Urinary bladder (tissue), 4 donors: ENCODE data around the gene C10orf90. TPM values are rescaled to one million over a fixed set of nuclear protein-coding genes. Genes with fewer than 3 reads are reported as not detected.

Experiments used
- DNase-seq: peaks from one replicate; pipeline ENCODE4 v3.0.0-alpha.2; 2015; ENCODE audit errors: extremely low spot score
- H3K27ac ChIP-seq: one replicate; pipeline ENCODE4 v1.5.1; 2013; ENCODE audit warnings: low read depth, mild to moderate bottlenecking, moderate library complexity
- H3K36me3 ChIP-seq: one replicate; pipeline ENCODE4 v1.6.1; 2013; ENCODE audit warnings: mild to moderate bottlenecking, moderate library complexity; ENCODE audit not compliant: insufficient read depth
- H3K4me1 ChIP-seq: one replicate; pipeline ENCODE4 v1.6.1; 2013; ENCODE audit warnings: mild to moderate bottlenecking, moderate library complexity; ENCODE audit not compliant: insufficient read depth
- H3K4me3 ChIP-seq: one replicate; pipeline ENCODE4 v1.5.1; 2013; ENCODE audit warnings: low read depth, low read length
- WGBS: extraction: QIAGEN DNeasy Blood & Tissue Kit; methylation state at CpG from one replicate; pipeline ENCODE4 v1.1.7; 2013; 5-methylcytosine and 5-hydroxymethylcytosine counted together
- polyA plus RNA-seq: library from polyadenylated mRNA; stranded (reverse); fragments of 200-250 nt; gene quantifications from one replicate; pipeline ENCODE4 v1.2.3, GENCODE V29; 2013
- total RNA-seq: library from RNA; depleted of rRNA; stranded (reverse); fragments of >200 nt; gene quantifications from one replicate; pipeline ENCODE4 v1.2.3, GENCODE V29; 2014
- donor health status: healthy with polysubstance abuse.
- donor health status: healthy.

The C10orf90 gene
- total and polyA plus RNA-seq, 2 donors = 0.85 TPM; not detected in 1

DNA sequence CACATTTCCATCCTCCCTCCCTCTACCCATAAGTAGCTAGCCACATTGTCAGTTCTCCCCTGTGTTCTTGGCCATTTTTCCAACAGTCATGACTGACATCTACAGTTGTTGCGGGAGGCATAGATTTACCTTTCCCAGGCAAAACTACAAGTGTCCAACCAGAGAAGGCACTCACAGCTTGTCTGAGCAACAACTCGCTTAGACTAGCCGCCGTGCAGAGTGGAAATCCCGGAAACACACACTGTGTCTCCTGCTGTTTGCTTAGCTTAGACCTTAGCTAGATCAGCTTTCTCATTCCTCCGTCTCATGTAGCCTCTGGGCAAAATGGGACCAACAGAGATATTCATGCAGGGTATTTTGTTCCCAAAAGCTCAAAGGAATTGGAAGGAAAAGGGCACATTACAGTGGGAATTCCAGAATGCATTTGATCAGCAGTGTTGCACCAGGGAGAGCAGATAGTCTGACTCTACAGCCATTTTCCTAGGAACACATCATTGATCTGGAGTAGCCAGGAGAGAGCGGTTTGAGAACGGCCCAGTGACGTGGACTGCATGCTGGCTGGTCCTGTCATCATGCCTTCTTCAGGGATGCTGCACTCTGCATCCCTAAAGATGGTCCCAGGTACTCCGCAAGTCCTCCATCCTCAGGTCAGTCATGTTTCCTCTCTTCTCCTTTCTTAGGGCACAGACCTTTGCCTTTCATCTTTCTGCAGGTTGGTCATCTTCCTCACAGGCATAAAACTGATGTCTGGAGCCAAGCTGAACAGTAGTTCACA is 89.4 kb downstream of the C10orf90 start:
- Histone ChIP-seq H3K27ac (no peak overlapping the region), H3K36me3 (no peaks in the 10 kb centered on the region), H3K4me3 (no peak overlapping the region), H3K4me1 (no peaks in the 10 kb centered on the region)
- DNase-seq = no peak
- WGBS = 90% methylated on average over 10 of the region's 10 CpGs

DNA sequence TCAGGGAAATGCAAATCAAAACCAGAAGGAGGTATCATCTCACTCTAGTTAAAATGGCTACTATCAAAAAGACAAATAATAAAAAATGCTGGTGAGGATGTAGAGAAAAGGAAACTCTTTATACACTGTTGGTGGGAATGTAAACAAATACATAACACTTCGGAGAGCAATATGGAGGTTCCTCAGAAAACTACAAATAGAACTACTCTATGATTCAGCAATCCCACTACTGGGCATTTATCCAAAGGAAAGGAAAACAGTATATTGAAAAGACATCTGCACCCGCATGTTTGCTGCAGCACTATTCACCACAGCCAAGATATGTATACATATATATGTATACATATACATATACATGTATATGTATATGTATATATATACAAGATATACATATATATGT is 94.2 kb downstream of the C10orf90 start:
- Histone ChIP-seq H3K4me3 (no peak overlapping the region), H3K36me3 (no peaks in the 10 kb centered on the region), H3K4me1 (no peaks in the 10 kb centered on the region), H3K27ac (no peak overlapping the region)
- WGBS = 71% methylated on average over 2 of the region's 2 CpGs
- DNase-seq = no peak

DNA sequence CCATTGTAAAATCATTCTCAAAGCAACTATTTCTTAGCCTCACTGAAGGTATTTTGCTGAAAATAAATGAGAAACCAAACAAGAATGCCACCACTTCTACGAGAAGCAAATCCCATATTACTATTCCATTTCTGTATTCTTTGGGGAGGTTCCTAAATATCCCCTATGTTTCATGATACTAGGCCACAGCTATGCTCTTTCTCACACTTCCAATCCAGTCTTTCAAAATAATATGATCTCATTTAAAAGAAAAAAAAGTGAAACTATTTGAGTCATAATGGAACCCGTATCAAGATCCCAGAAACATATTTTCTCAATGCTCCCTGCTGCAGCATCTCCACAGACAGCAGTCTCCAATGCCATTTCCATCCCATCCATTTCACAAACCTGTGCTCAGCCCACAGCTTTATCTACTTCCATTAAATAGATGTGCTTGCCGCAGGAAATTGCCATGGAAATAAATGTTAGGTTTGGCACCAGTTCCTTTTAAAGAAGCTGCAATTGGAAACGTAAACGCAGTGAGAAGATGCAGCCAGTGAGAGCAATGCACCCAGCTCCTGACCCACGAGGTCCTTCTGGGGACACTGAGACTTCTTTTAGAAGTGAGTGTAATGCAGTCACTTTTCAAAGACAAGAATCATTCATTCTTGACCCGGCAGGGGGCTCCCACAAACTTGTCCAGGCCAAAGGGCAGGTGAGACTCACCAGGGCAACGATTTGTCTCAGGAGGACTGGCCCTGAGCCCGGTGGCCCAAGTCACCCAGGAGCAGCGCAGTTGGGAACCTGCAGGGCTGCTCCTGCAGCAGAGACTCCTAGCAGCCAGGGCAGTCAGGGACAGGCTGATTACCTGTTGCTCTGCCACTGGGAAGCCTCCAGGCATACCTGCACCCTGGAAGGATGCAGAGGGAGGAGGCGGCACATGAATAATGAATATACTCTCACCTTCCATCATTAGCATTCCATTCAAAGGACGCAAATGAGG is 99.6 kb downstream of the C10orf90 start:
- no peaks in the 10 kb centered on the region for H3K4me1 ChIP-seq
- no peak for DNase-seq
- no peaks in the 10 kb centered on the region for H3K36me3 ChIP-seq
- no peak overlapping the region for H3K27ac ChIP-seq
- WGBS = 66% methylated on average over 12 of the region's 12 CpGs
- no peak overlapping the region for H3K4me3 ChIP-seq

DNA sequence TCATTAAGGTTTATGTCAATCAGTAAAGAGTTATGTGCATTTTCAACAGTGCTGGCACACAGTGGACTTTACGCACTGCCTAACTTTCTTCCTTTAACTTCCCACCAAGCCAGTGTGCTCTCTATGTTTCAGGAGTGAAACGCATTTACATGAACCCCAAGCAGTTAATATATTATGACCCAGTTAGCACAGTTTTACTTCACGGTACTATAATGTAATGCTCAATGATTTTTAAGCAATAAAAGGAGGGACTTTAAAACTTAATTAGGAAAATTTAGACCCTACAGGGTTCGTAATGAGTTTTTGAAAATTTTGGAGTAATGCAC is 100.3 kb downstream of the C10orf90 start:
- Histone ChIP-seq H3K4me3 (no peak overlapping the region), H3K36me3 (no peaks in the 10 kb centered on the region), H3K27ac (no peak overlapping the region), H3K4me1 (no peaks in the 10 kb centered on the region)
- DNase-seq = no peak
- WGBS = 49% methylated on average over 4 of the region's 4 CpGs

DNA sequence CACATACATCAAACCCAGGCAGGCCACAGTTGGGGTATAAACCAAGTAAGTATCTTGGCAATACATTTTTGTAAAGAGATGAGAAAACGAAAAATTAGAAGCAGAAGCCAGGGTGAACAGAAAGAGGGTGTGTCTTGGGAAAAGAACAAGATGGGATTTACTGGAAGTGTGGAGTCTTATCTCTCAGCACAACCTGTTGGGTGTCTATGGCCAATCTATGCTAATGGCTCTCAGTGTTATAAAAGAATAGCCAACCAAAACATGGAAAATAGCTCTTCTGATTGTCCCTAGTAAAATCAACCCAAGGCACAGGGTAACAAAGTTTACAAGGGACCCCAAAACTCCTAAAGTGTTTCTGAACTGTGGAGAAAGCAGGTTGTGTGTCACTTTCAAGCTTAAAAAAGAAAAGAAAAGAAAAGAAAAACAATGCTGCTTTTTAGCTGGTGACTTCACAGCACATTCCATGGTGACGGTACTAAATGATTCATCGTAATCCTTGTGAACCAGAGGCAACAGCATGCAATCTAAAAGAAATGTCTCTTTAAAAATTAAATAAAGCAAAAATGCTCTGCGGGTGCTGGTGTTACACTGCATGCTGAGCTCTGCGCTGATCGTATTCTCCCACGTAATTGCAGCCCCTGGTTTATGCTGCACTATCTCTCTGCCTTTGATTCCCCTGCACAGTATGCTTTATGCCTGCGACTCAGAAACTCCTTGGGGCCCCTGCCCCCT is 100.8 kb downstream of the C10orf90 start:
- no peaks in the 10 kb centered on the region for H3K4me1 ChIP-seq
- H3K4me3 ChIP-seq = no peak overlapping the region
- H3K27ac ChIP-seq = no peak overlapping the region
- no peaks in the 10 kb centered on the region for H3K36me3 ChIP-seq
- 16% methylated on average over 8 of the region's 8 CpGs for WGBS
- DNase-seq = no peak

DNA sequence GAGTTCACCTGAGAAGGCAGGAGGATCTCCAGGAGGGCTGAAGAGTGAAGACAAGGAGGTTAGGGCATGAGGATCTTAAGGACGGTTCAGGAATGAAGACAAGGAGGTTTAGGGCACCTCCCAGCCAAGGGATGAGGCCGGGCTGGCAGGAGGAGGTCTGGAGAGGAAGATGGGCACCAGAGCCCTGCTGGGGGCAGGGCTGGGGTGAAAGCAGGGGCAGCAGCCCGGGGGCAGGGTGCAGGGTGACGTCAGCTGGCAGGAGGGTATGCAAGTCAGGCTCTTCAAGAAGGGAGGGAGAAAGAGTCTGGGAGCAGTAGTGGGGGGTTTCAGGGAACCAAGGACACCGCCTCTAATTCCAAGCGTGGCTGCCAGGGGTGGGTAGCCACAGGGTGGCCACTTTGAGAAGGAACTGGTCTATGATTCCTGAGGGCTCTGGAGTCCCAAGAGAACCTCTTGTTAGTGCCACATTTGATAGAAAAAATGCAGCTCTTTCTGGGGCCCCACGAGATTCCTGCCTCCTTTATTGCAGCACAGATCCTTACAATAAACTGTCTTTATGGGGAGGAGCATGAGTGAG is 101.6 kb downstream of the C10orf90 start:
- Histone ChIP-seq H3K4me1 (no peaks in the 10 kb centered on the region), H3K4me3 (no peak overlapping the region), H3K36me3 (no peaks in the 10 kb centered on the region), H3K27ac (no peak overlapping the region)
- whole genome bisulfite sequencing = 61% methylated on average over 7 of the region's 7 CpGs
- DNase-seq = no peak

DNA sequence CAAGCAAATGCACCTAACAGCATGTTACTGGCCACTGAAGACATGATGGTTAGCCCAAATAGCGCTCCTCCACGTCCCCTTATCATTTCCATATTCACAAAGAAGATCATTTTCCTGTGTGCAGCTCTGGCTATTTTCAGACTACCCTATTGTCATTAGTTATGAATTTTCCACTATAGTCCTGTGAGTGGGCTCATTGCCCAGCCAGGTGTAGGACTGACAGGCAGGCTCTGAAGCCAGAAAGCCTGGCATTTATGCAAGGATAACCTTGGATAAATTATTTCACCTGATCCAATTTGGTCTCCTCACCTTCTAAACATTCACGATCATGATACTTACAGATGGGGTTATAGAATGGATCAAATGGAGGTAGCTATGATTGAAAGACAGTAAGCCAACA is 104.6 kb downstream of the C10orf90 start:
- H3K27ac ChIP-seq = no peak overlapping the region
- WGBS = 92% methylated on average over 3 of the region's 3 CpGs
- H3K36me3 ChIP-seq = no peaks in the 10 kb centered on the region
- H3K4me3 ChIP-seq = no peak overlapping the region
- DNase-seq = no peak
- H3K4me1 ChIP-seq = no peaks in the 10 kb centered on the region

DNA sequence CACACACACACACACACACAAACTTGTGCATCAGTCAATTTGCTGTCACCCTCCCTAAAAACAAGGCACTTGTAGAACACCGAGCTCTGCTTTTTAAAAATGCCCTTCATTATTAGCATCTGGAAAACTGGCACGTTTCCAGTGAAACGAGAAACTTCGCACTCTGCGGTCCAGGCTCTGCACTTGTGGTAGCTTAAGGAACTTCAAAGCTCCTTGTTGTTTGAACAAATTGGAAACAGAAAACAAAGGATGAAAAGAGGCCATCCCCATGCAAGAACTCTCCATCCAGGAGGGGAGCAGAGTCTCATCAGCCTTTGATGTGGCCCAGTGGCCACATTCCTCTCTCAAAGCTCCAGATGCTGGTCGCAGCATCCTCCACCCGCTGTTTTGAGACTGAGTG is 105.1 kb downstream of the C10orf90 start:
- DNase-seq = no peak
- no peaks in the 10 kb centered on the region for H3K4me1 ChIP-seq
- no peak overlapping the region for H3K4me3 ChIP-seq
- H3K27ac ChIP-seq = no peak overlapping the region
- H3K36me3 ChIP-seq = no peaks in the 10 kb centered on the region
- WGBS = 66% methylated on average over 7 of the region's 7 CpGs

DNA sequence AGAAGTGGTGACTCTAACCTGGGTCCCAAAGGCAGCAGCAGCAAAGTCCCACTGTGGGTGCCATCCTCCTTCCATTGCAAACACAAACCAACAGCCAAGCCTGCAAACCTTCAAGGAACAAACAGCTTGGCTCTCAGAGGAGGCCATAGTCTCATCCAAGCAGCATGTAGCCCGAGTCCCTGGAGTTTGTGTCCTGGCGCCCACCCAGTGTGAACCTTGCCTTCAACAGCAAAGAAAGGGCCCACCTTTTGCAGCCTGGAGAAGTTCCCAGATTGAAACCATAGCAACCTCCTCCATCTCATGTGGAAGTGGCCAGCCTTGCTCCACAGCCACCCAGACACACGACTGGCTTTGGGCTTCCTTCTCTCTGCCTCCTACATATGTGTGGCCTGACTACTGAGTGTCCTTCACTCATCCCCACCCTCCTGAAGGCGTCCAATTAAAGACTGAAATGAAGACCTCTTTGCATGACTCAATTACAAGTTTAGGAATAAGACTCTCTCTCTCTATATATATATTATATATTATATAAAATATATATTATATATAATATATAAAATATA is 106.1 kb downstream of the C10orf90 start:
- H3K27ac ChIP-seq = no peak overlapping the region
- H3K4me3 ChIP-seq = no peak overlapping the region
- no peaks in the 10 kb centered on the region for H3K4me1 ChIP-seq
- WGBS = 73% methylated on average over 4 of the region's 4 CpGs
- H3K36me3 ChIP-seq = no peaks in the 10 kb centered on the region
- no peak for DNase-seq

DNA sequence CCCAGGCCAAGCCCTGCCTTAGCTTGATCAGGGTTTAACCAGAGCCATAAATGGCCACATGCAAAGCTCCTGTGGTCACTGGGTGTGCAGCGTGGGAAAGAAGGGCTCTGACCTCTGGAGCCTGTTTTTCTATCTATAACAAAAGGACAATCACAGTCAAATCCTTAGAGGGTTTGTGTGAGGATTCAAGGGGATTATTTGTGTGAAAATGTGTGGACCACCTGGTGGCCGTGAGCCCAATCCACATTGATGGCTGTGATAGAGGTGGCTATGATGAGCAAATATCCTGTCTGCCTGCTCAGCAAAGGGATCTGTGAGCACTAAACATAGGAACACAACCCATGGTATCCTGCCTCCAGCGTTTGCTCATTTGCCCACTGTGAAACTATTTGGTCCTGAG is 107.1 kb downstream of the C10orf90 start:
- no peaks in the 10 kb centered on the region for H3K4me1 ChIP-seq
- no peak for DNase-seq
- WGBS = 88% methylated on average over 3 of the region's 3 CpGs

DNA sequence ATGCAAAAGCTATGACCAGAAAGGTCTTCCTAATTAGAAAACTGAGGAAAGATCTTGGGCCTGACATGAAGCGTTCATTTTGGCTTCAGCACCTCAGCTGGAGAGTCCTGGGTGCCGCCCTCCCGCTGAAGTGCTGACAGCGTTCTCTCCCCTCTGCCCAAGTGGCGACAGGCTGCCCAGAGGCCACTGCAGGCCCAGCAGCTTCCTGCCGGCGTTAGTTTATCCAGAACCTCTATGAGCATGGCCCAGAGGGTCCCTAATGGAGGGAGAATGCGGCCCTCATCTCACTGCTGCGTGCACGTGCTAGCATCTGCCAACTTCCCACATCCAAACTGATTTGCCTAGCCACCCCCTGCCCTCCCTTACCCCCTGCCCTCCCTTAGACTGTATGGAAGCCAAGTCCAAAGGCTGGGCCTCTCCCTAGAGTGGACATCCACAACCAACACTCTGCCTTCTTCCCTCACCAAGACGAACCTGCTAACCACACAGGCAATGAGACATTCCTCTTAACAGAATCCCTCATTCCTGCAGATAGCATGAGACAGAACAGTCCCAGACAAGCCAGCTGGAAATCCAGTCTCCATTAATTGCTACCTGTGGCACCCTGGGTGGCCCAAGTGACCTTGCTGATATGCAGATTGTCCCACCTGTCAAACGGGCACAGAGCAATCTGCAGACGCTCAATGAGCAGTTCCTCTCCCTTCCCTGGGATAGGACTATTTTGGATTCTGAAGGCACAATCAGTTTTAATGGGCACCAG is 108.4 kb downstream of the C10orf90 start:
- H3K27ac ChIP-seq = no peak overlapping the region

More for the DNA sequence above, 107.1 kb downstream of the C10orf90 start:
- H3K27ac ChIP-seq = no peak overlapping the region
- H3K4me3 ChIP-seq = no peak overlapping the region
- no peaks in the 10 kb centered on the region for H3K36me3 ChIP-seq

DNA sequence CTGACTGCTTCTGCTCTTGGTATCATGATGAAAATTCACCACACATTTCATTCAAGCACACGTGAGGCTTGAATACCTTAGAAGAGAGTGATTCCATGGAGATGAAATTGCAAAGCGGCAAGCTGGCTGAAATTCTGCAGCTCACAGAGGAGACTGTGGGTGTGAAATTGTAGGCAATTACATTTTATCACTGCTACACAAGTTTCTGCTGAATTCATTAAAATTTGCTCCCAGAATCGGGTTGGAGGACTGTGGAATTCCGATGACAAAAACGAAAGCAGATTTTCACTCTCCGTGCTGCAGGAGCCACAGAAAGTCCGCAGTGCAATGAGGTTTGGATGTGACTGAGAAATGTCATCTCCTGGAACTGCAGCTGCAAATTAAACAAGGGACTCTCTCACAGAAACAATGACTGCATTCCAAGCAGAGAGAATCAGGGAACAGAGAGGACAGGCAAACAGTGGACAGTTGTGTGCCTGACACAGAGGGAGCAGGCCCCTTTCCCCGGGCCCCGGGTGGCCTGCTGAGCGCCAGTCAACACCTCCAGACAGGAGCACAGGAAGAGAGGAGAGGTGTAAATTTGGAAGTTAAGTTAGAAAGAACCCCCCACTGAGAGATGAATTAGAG is 109.1 kb downstream of the C10orf90 start:
- 42% methylated on average over 10 of the region's 10 CpGs for WGBS
- Histone ChIP-seq H3K36me3 (no peaks in the 10 kb centered on the region), H3K27ac (no peak overlapping the region), H3K4me3 (no peak overlapping the region), H3K4me1 (no peaks in the 10 kb centered on the region)
- no peak for DNase-seq

More for the DNA sequence above, 108.4 kb downstream of the C10orf90 start:
- Histone ChIP-seq H3K4me3 (no peak overlapping the region), H3K4me1 (no peaks in the 10 kb centered on the region), H3K36me3 (no peaks in the 10 kb centered on the region)
- 62% methylated on average over 13 of the region's 13 CpGs for WGBS
- DNase-seq = no peak
